NCI-H1105 (cell line): Measurements from ENCODE around the gene OR5T3.
"Not testable (repeated sequence)": the region's sequence is repeated elsewhere in the genome, so short reads cannot be mapped to it uniquely, and the experiment has no call there.

Source experiments
- DNase-seq: peaks from one replicate; lab custom pipeline; 2025; lab: John Stamatoyannopoulos, UW

The OR5T3 gene

DNA sequence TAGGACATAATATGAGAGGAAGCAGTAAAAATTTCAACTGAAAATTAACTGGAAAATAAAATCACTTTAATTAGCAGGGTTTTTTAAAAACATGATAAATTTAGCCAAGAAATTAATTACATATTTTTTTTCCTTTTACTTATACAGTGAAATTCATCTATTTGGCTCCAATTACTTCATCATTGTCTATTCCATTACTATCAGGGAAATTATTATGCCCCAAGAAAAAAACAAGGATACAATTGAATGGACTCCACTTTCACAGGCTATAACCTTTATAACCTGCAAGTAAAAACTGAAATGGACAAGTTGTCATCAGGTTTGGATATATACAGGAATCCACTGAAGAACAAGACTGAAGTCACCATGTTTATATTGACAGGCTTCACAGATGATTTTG is at the start of gene OR5T3:
TSS of gene OR5T3 (plus strand) at position 301 of the 400 bp plus-strand sequence. CDS start at position 301, 0 bp downstream.
- DNase-seq = no peak

GRCh38 chr11:56207790-56208189 is 44.3 kb upstream of the OR5T3 start:
- no peak for DNase-seq

DNA sequence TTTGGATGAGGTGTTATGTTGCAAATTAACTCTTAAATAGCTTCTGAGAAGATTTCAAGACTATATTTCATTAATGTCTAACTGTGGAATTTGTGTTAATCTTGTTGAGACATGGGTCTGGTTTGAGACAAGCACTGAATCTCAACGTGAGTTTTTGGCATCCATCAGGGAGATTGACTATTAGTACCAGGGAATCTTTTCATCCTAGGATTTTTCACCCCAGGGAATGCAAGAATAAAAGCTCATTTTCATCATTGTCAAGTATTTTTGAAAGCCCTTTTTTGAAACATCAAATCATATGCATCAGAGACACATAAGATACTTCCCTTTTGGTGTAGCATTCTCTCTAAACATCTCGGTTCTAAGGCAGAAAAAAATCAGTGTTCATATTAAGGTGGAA is 37.5 kb upstream of the OR5T3 start:
- DNase-seq = no peak

GRCh38 chr11:56219735-56220134 is 32.3 kb upstream of the OR5T3 start:
- DNase-seq = not testable (repeated sequence)

DNA sequence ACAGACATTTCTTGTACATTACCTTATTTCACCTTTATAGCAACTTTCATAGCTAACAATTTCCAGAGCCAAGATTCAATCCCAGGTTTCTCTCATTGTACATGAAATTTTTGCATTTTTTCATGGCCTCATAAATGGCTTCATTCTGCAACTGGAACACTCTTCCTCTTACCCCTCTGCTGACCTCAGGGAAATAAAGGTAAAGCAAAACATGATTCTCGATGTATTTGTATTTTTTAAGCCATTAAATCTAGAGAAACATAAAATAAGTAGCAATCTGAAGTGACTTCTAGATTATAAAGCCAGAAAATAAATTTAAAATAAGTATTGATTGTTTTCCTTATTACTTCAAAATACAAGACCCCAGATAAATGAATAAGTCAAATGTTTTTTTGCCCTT is 17.9 kb upstream of the OR5T3 start, which contains the start of gene OR5T2:
TSS of gene OR5T2 (minus strand) at position 101 of the 400 bp plus-strand sequence. CDS start 1,193 bp downstream, outside the sequence.
- DNase-seq = no peak

DNA sequence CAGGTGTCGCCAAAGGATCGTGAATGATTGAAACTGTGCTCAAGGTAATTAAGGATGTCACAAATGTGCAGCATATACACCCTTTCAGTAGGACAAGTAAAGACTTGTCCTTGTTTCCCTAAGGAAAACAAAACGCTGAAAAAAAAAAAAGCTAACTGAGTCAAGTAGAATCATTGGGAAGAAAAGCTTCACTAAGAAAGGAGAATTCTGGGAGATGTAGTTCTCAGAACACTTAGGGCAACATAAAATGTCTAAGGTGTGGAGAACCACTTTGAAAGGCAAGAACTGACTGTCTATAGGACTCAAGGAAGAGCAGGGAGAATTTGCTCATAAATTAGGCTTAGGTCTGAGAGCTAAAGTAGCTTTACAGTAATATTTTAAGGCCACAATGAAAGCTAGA is 19.0 kb downstream of the OR5T3 start:
- DNase-seq = peak; percentile 2

DNA sequence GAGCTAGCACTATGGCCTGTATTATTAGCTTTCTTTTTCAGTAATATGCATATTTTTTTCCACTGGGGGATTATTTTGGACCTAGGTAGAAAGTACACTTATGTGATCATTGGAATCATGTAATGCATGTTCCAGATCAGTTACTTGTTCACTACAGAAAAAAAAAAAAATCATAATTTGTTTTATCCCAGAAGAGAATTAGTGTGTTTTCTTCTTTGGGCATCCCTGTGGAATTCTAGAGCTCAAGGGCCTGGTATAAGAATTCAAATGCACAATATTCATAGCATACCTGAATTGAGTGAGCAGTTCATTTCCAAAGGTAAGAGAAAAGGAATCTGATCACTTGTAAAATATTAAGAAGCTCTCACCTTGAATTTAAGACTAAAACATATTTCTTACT is 21.8 kb downstream of the OR5T3 start, which contains the start of gene OR5T1:
TSS of gene OR5T1 (plus strand) at position 301 of the 400 bp plus-strand sequence. CDS start 1,485 bp downstream, outside the sequence.
- DNase-seq = no peak

DNA sequence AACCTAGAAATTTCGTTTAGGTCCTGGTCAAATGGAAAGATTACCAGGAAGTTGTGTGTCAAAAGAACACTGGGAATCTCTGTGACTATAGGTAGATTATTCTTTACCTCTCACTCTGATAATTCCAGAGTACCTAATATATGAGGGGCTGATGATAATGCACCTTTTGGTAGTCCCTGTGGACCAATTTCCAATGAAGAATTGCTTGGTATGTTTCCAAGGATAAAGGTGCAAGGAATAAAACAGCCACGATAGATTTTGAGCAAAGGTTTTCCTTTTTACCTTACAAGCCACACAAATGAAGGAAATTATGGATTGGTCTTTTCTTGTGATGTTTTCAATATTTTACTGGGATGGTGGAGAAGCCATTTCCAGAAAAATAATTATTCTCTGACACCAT is 40.1 kb downstream of the OR5T3 start, which contains the start of gene OR8H1:
TSS of gene OR8H1 (minus strand) at position 101 of the 400 bp plus-strand sequence. CDS start 1,192 bp downstream, outside the sequence.
- DNase-seq = no peak

DNA sequence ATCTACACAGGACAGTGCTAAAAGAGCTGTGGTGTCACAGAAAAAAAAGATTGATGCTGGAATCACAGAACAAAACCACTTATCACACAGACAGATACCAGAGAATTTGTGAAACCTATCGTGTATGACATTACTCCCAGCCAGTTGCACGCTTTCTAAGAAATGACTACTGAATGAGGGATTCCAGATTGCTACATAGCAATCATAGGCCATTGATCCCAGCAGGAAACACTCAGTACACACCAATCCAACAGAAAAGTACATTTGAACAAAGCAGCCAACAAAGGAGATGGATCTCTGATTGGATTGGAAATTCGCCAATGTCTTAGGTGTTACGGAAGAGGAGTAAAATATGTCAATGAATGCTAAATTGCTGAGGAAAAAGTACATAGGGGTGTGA is 44.8 kb downstream of the OR5T3 start:
- no peak for DNase-seq
